Measurements from ENCODE around the gene HPSE2. TPM values are rescaled to one million over a fixed set of nuclear protein-coding genes. Genes with fewer than 3 reads are reported as not detected.

Gene HPSE2
- total RNA-seq, 2 donors from 2014 or later = 1.0 to 1.8 TPM

DNA sequence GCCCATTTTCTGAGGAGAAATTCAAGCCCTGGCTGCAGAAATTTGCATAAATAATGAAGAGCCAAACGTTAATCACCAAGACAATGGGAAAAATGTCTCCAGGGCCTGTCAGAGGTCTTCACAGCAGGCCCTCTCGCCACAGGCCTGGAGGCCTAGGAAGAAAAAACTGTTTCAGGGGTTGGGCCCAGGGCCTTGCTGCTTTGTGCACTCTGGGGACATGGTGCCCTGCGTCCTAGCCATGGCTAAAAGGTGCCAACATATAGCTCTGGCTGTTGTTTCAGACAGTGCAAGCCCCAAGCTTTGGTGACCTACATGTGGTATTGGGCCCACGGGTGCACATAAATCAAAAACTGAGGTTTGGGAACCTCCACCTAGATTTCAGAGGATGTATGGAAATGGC is 796.9 kb downstream of the HPSE2 start:
- intact Hi-C loops (cut with DNase I) = no loop called here
- H3K27me3 ChIP-seq = no peaks in the 10 kb centered on the region
- no peak overlapping the region for H3K4me3 ChIP-seq
- no peak overlapping the region for H3K27ac ChIP-seq
- no peak for DNase-seq
- H3K9me3 ChIP-seq = no peaks in the 10 kb centered on the region
- no peak overlapping the region for H3K9ac ChIP-seq (ENCODE audit: low read depth in 2 of 2, low read length in 2 of 2)
- no peaks in the 10 kb centered on the region for H3K4me1 ChIP-seq
- TF ChIP-seq, protein P1, sequence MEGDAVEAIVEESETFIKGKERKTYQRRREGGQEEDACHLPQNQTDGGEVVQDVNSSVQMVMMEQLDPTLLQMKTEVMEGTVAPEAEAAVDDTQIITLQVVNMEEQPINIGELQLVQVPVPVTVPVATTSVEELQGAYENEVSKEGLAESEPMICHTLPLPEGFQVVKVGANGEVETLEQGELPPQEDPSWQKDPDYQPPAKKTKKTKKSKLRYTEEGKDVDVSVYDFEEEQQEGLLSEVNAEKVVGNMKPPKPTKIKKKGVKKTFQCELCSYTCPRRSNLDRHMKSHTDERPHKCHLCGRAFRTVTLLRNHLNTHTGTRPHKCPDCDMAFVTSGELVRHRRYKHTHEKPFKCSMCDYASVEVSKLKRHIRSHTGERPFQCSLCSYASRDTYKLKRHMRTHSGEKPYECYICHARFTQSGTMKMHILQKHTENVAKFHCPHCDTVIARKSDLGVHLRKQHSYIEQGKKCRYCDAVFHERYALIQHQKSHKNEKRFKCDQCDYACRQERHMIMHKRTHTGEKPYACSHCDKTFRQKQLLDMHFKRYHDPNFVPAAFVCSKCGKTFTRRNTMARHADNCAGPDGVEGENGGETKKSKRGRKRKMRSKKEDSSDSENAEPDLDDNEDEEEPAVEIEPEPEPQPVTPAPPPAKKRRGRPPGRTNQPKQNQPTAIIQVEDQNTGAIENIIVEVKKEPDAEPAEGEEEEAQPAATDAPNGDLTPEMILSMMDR (IDR thresholded peaks at IDR 0.05) = no peak
- peaks cover 16% of the 10 kb centered on the region for H3K36me3 ChIP-seq

DNA sequence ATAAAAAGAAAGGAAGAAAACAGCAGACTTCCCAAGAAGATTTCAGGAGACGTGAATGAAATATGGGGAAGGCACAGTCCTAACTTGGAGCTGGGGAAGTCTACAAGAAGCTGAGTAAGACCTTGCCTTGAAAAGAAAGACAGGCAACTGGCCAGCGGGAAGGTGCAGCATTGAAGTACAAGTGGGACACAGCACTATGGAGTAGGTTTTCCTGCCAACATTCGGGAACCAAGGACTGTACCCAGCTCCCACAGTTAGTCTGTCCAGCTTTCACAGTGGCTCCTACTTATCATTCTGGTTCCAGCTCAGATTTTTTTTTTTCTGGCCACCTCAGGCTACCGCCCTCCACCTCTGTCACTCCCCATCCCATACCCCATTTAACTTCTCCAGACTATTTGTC is 798.9 kb downstream of the HPSE2 start:
- intact Hi-C loops (cut with DNase I) = no loop called here
- Histone ChIP-seq H3K9me3 (no peaks in the 10 kb centered on the region), H3K4me3 (no peak overlapping the region), H3K36me3 (peaks cover 16% of the 10 kb centered on the region), H3K9ac (ENCODE audit: low read depth in 2 of 2, low read length in 2 of 2) (no peak overlapping the region), H3K27me3 (no peaks in the 10 kb centered on the region), H3K27ac (no peak overlapping the region), H3K4me1 (no peaks in the 10 kb centered on the region)
- TF ChIP-seq, protein P1 (IDR thresholded peaks at IDR 0.05) = no peak
- DNase-seq = no peak

DNA sequence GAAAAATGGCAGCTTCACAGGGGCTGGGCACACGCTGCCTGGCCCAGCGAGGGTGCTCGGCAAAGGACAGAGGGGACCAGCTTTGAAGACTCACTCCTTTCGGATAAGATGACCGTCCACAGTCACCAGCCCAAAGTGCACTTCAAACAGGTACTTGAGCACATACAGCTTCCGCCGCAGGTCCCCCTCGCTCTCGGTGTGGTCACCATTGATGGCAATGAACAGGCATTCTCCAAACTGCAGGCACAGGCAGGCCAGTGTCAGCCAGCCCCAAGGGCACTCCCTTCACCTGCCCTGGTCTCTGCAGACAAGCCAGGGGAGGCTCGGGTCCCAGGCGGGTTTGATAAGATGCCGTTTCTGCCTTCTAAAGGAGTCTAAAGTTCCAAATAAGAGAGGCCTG is 800.5 kb downstream of the HPSE2 start:
- H3K36me3 ChIP-seq = peaks cover 19% of the 10 kb centered on the region
- no peaks in the 10 kb centered on the region for H3K9me3 ChIP-seq
- no peak for DNase-seq

DNA sequence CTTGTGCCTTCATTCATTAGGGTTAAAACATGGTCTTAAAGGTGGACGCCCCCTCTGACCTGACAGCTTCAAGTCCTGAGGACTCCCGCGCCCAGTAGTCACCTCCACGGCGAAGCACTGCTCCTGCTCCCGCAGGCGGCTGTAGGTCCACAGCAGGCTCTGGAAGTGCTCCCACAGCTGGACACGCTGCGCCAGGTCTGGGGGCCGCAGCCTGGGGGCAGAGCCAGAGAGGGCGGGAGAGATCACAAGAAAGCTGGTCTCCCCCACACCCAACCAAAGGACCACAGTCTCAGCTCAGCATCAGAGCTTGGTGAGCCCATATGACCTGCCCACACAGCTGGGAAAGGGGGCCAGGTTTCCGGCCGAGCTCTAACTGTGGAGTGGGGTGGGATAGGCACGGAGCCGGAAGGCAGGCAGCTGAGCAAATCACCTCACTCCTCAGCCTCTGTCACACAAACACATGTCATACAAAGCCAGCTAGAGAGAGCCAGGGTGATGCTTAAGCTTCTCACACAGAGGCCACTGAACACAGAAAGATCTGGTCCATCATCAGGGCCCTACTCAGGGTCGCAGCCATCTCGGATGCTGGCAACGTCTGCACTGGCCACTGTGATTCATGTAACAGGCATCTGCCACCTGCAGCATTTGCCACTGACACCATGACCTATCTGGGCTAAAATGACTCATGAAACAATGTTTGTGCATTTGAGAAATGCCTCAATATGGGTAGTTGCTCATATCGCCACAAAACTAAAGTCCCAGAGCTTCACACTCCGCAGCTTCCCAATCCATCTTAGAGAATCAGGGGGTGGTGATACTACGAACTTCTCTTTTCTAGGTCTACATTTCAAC is 801.5 kb downstream of the HPSE2 start:
- H3K4me3 ChIP-seq = no peak overlapping the region
- DNase-seq = no peak
- TF ChIP-seq, protein P1 (IDR thresholded peaks at IDR 0.05) = no peak
- H3K27me3 ChIP-seq = no peaks in the 10 kb centered on the region
- no peaks in the 10 kb centered on the region for H3K4me1 ChIP-seq
- peaks cover 23% of the 10 kb centered on the region for H3K36me3 ChIP-seq
- no peaks in the 10 kb centered on the region for H3K9me3 ChIP-seq
- intact Hi-C loops (cut with DNase I) = no loop called here
- no peak overlapping the region for H3K9ac ChIP-seq (ENCODE audit: low read depth in 2 of 2, low read length in 2 of 2)
- no peak overlapping the region for H3K27ac ChIP-seq

More for the DNA sequence above, 800.5 kb downstream of the HPSE2 start:
- no peak overlapping the region for H3K4me3 ChIP-seq
- no peaks in the 10 kb centered on the region for H3K27me3 ChIP-seq
- TF ChIP-seq, protein P1 (IDR thresholded peaks at IDR 0.05) = no peak
- no peaks in the 10 kb centered on the region for H3K4me1 ChIP-seq
- H3K27ac ChIP-seq = no peak overlapping the region
- no peak overlapping the region for H3K9ac ChIP-seq (ENCODE audit: low read depth in 2 of 2, low read length in 2 of 2)
- intact Hi-C loops (cut with DNase I) = no loop called here

DNA sequence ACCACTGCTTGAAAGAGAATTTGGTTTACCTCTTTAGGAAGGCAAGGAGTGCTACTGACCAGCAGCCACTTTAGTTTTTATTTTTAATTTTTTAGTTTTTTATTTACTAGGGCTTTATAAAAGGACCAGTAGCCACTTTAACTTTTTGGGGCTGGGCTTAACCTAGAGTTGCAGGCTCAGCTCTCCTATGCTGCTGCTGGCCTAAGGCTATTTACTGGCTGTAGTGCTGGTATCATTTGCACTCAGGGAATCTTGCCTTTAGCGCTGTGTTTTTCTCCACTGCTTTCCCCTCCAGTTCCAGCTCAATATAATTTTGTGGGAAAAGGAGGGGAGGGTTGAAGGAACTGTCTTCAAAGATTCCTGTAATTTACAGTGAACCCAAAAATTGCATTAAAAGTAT is 802.3 kb downstream of the HPSE2 start:
- peaks cover 23% of the 10 kb centered on the region for H3K36me3 ChIP-seq
- intact Hi-C loops (cut with DNase I) = no loop called here
- DNase-seq = no peak
- H3K27ac ChIP-seq = no peak overlapping the region
- no peaks in the 10 kb centered on the region for H3K27me3 ChIP-seq
- no peaks in the 10 kb centered on the region for H3K9me3 ChIP-seq
- TF ChIP-seq, protein P1 (IDR thresholded peaks at IDR 0.05) = no peak
- no peaks in the 10 kb centered on the region for H3K4me1 ChIP-seq
- no peak overlapping the region for H3K4me3 ChIP-seq
- H3K9ac ChIP-seq (ENCODE audit: low read depth in 2 of 2, low read length in 2 of 2) = no peak overlapping the region

Measured in colonic mucosa (tissue), 4 donors.